ENCODE results near the gene ACVR1B. TPM values are rescaled to one million over a fixed set of nuclear protein-coding genes. Genes with fewer than 3 reads are reported as not detected.

ACVR1B gene
- total and polyA plus RNA-seq, 9 of the 15 experiments (the other 6 are each of a cell fraction or from before 2014, with no cell fraction given) = 0.97 to 15.1 (median 6.8) TPM

DNA sequence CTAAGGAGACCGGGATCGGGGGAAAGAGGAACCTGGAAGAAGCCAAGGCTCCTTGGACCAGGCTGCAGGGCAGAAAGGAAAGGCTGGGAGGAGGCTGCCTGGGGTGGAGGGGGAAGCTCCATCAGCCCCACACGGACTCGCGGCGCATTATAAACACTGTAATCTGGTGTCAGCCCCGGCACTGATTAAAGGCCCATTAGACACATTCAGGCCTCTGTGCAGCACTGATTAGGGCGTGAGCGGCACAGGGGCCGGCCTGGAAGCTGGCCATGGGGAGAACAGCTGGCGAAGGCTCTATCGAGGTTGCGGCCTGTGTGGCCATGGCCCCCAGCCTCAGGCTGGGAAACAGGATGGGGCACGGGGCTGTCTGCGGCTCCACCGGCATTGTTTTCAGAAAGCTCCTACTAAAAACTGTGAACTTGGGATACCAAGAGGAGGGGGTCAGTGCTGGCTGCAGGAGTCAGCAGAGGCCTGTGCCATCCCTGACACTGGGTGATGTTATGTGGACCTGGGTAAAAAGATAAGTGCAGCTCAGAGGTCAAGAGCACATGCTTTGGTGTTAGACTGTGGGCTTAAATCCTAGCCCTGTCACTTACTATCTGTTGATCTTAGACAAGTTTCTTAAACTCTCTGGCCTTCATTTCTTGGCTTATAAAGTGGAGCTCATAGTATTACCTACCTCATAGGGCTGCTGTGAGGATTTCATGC is 33.6 kb upstream of the ACVR1B start (continued):
- TF ChIP-seq MAZ (CRISPR knock-in tag; conservative IDR thresholded peaks at IDR 0.05 in 1 of 2, IDR thresholded peaks at IDR 0.05 in 1 of 2) (peak in 1 of 2 experiments; percentile 30; a peak in 1 of 4 replicates), ETV1 (tag; conservative IDR thresholded peaks at IDR 0.05; ENCODE audit: low read depth) (no peak; the same call in 1 of the 2 replicates), CREB1 (IDR thresholded peaks at IDR 0.05) (peak; percentile 42; the same call in 1 of the 2 replicates), CREB1 (CRISPR knock-in tag; IDR thresholded peaks at IDR 0.05) (no peak), ARHGAP35 (IDR thresholded peaks at IDR 0.05; ENCODE audit: partially characterized antibody) (no peak), FOXA3 (CRISPR knock-in tag; conservative IDR thresholded peaks at IDR 0.05 in 1 of 2, IDR thresholded peaks at IDR 0.05 in 1 of 2) (no peak), FOXJ3 (CRISPR knock-in tag; IDR thresholded peaks at IDR 0.05) (no peak), TEAD2 (tag; IDR thresholded peaks at IDR 0.05) (no peak), ZNF175 (CRISPR knock-in tag; IDR thresholded peaks at IDR 0.05; ENCODE audit: low read depth) (peak; percentile 78; the same call in 1 of the 2 replicates), CTBP1 (IDR thresholded peaks at IDR 0.05; ENCODE audit: borderline replicate concordance) (peak; percentile 71; the same call in 1 of the 2 replicates), GABPB2 (CRISPR knock-in tag; conservative IDR thresholded peaks at IDR 0.05) (no peak), FOXK2 (conservative IDR thresholded peaks at IDR 0.05 in 1 of 2, IDR thresholded peaks at IDR 0.05 in 1 of 2; ENCODE audit: low read depth in 2 of 2) (peak in 1 of 2 experiments; percentile 12; a peak in 1 of 4 replicates), CHD2 (IDR thresholded peaks at IDR 0.05; ENCODE audit: low read depth, low read length) (no peak), UBTF (IDR thresholded peaks at IDR 0.05; ENCODE audit: borderline replicate concordance in 1 of 2, low read depth in 2 of 2, low read length in 2 of 2) (0 out of 4 replicates have a peak, but pooled peaks of 1 of the 2 experiments have one; percentile 30), ETV6 (IDR thresholded peaks at IDR 0.05; ENCODE audit: borderline replicate concordance in 1 of 2, low read depth in 2 of 2, low read length in 1 of 2) (no peak), ETV6 (CRISPR knock-in tag; IDR thresholded peaks at IDR 0.05; ENCODE audit: borderline replicate concordance) (no peak), ZC3H8 (IDR thresholded peaks at IDR 0.05) (no peak)
- TF ChIP-seq, protein P1, sequence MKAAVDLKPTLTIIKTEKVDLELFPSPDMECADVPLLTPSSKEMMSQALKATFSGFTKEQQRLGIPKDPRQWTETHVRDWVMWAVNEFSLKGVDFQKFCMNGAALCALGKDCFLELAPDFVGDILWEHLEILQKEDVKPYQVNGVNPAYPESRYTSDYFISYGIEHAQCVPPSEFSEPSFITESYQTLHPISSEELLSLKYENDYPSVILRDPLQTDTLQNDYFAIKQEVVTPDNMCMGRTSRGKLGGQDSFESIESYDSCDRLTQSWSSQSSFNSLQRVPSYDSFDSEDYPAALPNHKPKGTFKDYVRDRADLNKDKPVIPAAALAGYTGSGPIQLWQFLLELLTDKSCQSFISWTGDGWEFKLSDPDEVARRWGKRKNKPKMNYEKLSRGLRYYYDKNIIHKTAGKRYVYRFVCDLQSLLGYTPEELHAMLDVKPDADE (conservative IDR thresholded peaks at IDR 0.05; ENCODE audit: control insufficient read depth, low read depth, low read length) = peak; percentile 64; the same call in 1 of the 2 replicates
- TF ChIP-seq, protein P2, sequence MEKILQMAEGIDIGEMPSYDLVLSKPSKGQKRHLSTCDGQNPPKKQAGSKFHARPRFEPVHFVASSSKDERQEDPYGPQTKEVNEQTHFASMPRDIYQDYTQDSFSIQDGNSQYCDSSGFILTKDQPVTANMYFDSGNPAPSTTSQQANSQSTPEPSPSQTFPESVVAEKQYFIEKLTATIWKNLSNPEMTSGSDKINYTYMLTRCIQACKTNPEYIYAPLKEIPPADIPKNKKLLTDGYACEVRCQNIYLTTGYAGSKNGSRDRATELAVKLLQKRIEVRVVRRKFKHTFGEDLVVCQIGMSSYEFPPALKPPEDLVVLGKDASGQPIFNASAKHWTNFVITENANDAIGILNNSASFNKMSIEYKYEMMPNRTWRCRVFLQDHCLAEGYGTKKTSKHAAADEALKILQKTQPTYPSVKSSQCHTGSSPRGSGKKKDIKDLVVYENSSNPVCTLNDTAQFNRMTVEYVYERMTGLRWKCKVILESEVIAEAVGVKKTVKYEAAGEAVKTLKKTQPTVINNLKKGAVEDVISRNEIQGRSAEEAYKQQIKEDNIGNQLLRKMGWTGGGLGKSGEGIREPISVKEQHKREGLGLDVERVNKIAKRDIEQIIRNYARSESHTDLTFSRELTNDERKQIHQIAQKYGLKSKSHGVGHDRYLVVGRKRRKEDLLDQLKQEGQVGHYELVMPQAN (IDR thresholded peaks at IDR 0.05; ENCODE audit: borderline replicate concordance) = no peak
